Mesothelial cell of epicardium (in vitro differentiated cells): ENCODE measurements around the gene SAPCD2. TPM values are rescaled to one million over a fixed set of nuclear protein-coding genes. Genes with fewer than 3 reads are reported as not detected.

ENCODE experiments used
- DNase-seq, 2 experiments: peaks; one replicate each; pipeline ENCODE4 v3.0.0; 2021; ENCODE audit warnings: low spot score in 2 of 2; ENCODE audit not compliant: unreplicated experiment in 2 of 2
- H3K27ac Mint-ChIP-seq: 2 replicates; pipeline ENCODE4 v1.8.0; 2021; ENCODE audit warnings: mixed read lengths
- H3K27me3 Mint-ChIP-seq: 2 replicates; pipeline ENCODE4 v1.8.0; 2021; ENCODE audit warnings: low read depth, mixed read lengths
- H3K36me3 Mint-ChIP-seq: 2 replicates; pipeline ENCODE4 v1.8.0; 2021; ENCODE audit warnings: mixed read lengths
- H3K4me1 Mint-ChIP-seq: 2 replicates; pipeline ENCODE4 v1.8.0; 2021; ENCODE audit warnings: mixed read lengths
- H3K4me3 Mint-ChIP-seq: 2 replicates; pipeline ENCODE4 v1.8.0; 2021; ENCODE audit warnings: mild to moderate bottlenecking, moderate library complexity, mixed read lengths
- H3K9me3 Mint-ChIP-seq: 2 replicates; pipeline ENCODE4 v1.8.0; 2021; ENCODE audit warnings: mixed read lengths
- total RNA-seq: library from RNA; stranded (reverse); gene quantifications from 3 replicates; pipeline ENCODE4 v1.2.1, GENCODE V29; 2021
- TF ChIP-seq, protein P1 (sequence below): fragments of 200-600 bp; sonication (generic); IDR thresholded peaks from one replicate; pipeline ENCODE4 v1.5.0; 2021; ENCODE audit warnings: antibody characterized with exemption; ENCODE audit not compliant: unreplicated experiment

Gene SAPCD2
- total RNA-seq, 1 donor from 2014 or later, result 5.9 TPM

GRCh38 chr9:137084526-137084925, 14.2 kb upstream of the SAPCD2 start:
- no peak for DNase-seq
- peaks cover 27% of the 10 kb centered on the region for H3K27me3 Mint-ChIP-seq
- no peak overlapping the region for H3K4me3 Mint-ChIP-seq
- peaks cover 15% of the 10 kb centered on the region for H3K4me1 Mint-ChIP-seq
- H3K36me3 Mint-ChIP-seq, result no peaks in the 10 kb centered on the region
- H3K27ac Mint-ChIP-seq, result no peak overlapping the region
- TF ChIP-seq, protein P1, sequence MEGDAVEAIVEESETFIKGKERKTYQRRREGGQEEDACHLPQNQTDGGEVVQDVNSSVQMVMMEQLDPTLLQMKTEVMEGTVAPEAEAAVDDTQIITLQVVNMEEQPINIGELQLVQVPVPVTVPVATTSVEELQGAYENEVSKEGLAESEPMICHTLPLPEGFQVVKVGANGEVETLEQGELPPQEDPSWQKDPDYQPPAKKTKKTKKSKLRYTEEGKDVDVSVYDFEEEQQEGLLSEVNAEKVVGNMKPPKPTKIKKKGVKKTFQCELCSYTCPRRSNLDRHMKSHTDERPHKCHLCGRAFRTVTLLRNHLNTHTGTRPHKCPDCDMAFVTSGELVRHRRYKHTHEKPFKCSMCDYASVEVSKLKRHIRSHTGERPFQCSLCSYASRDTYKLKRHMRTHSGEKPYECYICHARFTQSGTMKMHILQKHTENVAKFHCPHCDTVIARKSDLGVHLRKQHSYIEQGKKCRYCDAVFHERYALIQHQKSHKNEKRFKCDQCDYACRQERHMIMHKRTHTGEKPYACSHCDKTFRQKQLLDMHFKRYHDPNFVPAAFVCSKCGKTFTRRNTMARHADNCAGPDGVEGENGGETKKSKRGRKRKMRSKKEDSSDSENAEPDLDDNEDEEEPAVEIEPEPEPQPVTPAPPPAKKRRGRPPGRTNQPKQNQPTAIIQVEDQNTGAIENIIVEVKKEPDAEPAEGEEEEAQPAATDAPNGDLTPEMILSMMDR, result no peak
- no peaks in the 10 kb centered on the region for H3K9me3 Mint-ChIP-seq

- Mint-ChIP-seq H3K4me1 (peaks cover 18% of the 10 kb centered on the region), H3K36me3 (no peaks in the 10 kb centered on the region), H3K4me3 (no peak overlapping the region), H3K27me3 (peaks cover 36% of the 10 kb centered on the region), H3K27ac (no peak overlapping the region), H3K9me3 (no peaks in the 10 kb centered on the region)
- no peak for DNase-seq
- TF ChIP-seq, protein P1, result no peak
These were observed 13.1 kb upstream of the SAPCD2 start for GRCh38 chr9:137083394-137084004.

GRCh38 chr9:137082925-137083290, 12.6 kb upstream of the SAPCD2 start:
- peaks cover 14% of the 10 kb centered on the region for H3K4me1 Mint-ChIP-seq
- H3K9me3 Mint-ChIP-seq, result no peaks in the 10 kb centered on the region
- peaks cover 42% of the 10 kb centered on the region for H3K27me3 Mint-ChIP-seq
- TF ChIP-seq, protein P1, result no peak
- no peaks in the 10 kb centered on the region for H3K36me3 Mint-ChIP-seq
- DNase-seq, result no peak
- H3K27ac Mint-ChIP-seq, result no peak overlapping the region
- H3K4me3 Mint-ChIP-seq, result no peak overlapping the region

DNA sequence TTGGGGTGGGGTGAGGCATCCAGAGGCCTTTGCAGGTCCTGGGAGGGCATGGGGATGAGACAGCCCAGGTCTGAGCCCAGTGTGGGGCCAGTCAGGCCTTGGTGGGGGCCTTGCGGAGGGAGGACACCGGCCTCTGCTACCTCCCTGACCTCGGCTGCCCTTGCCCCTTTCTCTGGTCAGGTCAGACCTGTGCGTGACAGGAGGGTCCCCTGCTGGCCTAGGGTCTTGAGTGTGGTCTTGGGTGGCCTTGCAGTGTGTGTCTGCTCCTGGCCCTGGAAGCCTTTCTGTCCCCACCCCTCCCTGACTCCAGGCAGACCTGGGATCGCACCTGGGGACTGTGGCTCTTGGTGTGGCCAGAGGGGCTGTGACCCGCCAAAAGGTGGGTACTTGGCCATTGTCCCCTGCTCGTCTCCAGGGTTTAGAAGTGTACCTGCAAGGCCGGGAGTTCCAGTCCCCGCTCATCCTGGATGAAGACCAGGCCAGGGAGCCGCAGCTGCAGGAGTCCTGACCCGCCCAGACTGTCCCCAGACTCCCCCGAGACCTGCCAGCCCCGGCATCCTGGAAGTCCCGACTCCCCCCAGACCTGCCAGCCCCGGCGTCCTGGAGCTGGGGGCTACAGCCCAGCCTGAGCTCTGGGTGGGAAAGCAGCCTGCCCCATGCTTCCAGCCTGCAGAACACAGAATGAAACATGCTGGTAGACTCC, 12.0 kb upstream of the SAPCD2 start:
- no peak overlapping the region for H3K27ac Mint-ChIP-seq
- H3K27me3 Mint-ChIP-seq, result peaks cover 44% of the 10 kb centered on the region
- no peaks in the 10 kb centered on the region for H3K9me3 Mint-ChIP-seq
- H3K36me3 Mint-ChIP-seq, result no peaks in the 10 kb centered on the region
- H3K4me1 Mint-ChIP-seq, result peaks cover 9% of the 10 kb centered on the region
- DNase-seq, result no peak
- TF ChIP-seq, protein P1, result no peak
- H3K4me3 Mint-ChIP-seq, result no peak overlapping the region

- H3K27me3 Mint-ChIP-seq, result peaks cover 57% of the 10 kb centered on the region
- peaks cover 5% of the 10 kb centered on the region for H3K4me1 Mint-ChIP-seq
- no peak overlapping the region for H3K4me3 Mint-ChIP-seq
- no peak for DNase-seq
- no peaks in the 10 kb centered on the region for H3K36me3 Mint-ChIP-seq
- H3K9me3 Mint-ChIP-seq, result no peaks in the 10 kb centered on the region
- TF ChIP-seq, protein P1, result no peak
- no peak overlapping the region for H3K27ac Mint-ChIP-seq
These were observed 10.1 kb upstream of the SAPCD2 start for GRCh38 chr9:137080260-137081122.
